HL-60/S4 (cell line): ENCODE data around the gene POLR3B.
"Not testable (repeated sequence)": the region's sequence is repeated elsewhere in the genome, so short reads cannot be mapped to it uniquely, and the experiment has no call there.

Experiments used
- in situ Hi-C: fragments of 300-500 bp; cut with MboI; formaldehyde crosslinking; loops from 2 replicates; pipeline ENCODE4 v1.14.3; 2022; ENCODE audit warnings: low sequenced_read_pairs

The POLR3B gene

GRCh38 chr12:106357549-106358395, at the start of gene POLR3B:
TSS of gene POLR3B (plus strand) at chr12:106357748. CDS start at chr12:106357880, 132 bp downstream.
- in situ Hi-C loops, result loop anchor here (25.0 kb wide), 1 partner anchor 555 kb away; no protein-coding TSS in a partner anchor

GRCh38 chr12:106308121-106308520, 49.4 kb upstream of the POLR3B start:
- in situ Hi-C loops, result no loop called here

GRCh38 chr12:106308611-106309010, 48.9 kb upstream of the POLR3B start:
- in situ Hi-C loops, result no loop called here

- in situ Hi-C loops, result no loop called here
These were observed 47.7 kb upstream of the POLR3B start for GRCh38 chr12:106309671-106310505.

- in situ Hi-C loops, result no loop called here
These were observed 46.9 kb upstream of the POLR3B start for GRCh38 chr12:106310687-106311086.

GRCh38 chr12:106311139-106311538, 46.4 kb upstream of the POLR3B start:
- in situ Hi-C loops, result no loop called here

GRCh38 chr12:106313413-106313812, 44.1 kb upstream of the POLR3B start:
- in situ Hi-C loops, result not testable (repeated sequence)

GRCh38 chr12:106315523-106315922, 42.0 kb upstream of the POLR3B start:
- in situ Hi-C loops, result no loop called here

- in situ Hi-C loops, result no loop called here
These were observed 40.0 kb upstream of the POLR3B start for GRCh38 chr12:106317406-106318082.

- in situ Hi-C loops, result no loop called here
These were observed 36.3 kb upstream of the POLR3B start for GRCh38 chr12:106321139-106321850.

- in situ Hi-C loops, result no loop called here
These were observed 34.0 kb upstream of the POLR3B start for GRCh38 chr12:106323537-106323936.

GRCh38 chr12:106327309-106327869, 30.2 kb upstream of the POLR3B start:
- in situ Hi-C loops, result no loop called here

GRCh38 chr12:106328735-106329134, 28.8 kb upstream of the POLR3B start:
- in situ Hi-C loops, result no loop called here

GRCh38 chr12:106329231-106329982, 28.1 kb upstream of the POLR3B start:
- in situ Hi-C loops, result no loop called here

- in situ Hi-C loops, result no loop called here
These were observed 25.9 kb upstream of the POLR3B start for GRCh38 chr12:106331599-106331998.

- in situ Hi-C loops, result no loop called here
These were observed 25.0 kb upstream of the POLR3B start for GRCh38 chr12:106332536-106332935.

- in situ Hi-C loops, result no loop called here
These were observed 24.5 kb upstream of the POLR3B start for GRCh38 chr12:106333010-106333409.

GRCh38 chr12:106333756-106334155, 23.8 kb upstream of the POLR3B start:
- in situ Hi-C loops, result no loop called here

GRCh38 chr12:106341086-106341877, 16.3 kb upstream of the POLR3B start:
- in situ Hi-C loops, result no loop called here
